MCF 10A (cell line): ENCODE results near the gene NTM. TPM values are rescaled to one million over a fixed set of nuclear protein-coding genes. Genes with fewer than 3 reads are reported as not detected.

Experiments used
- BruUV-seq: library from RNA; stranded (reverse); fragments of 400-500 nt; replicated peaks from 2 replicates; lab custom pipeline; 2021; lab: Mats Ljungman, UMichigan
- CTCF ChIA-PET: fragments of 300-600 bp; sonication (Branson Sonifier 250); formaldehyde crosslinking; extraction: SDS; loops from one replicate; lab custom pipeline; 2021; ENCODE audit warnings: antibody characterized with exemption, inconsistent platforms; lab: Yijun Ruan, JAX
- POLR2A ChIA-PET: fragments of 300-600, 350-650 bp; sonication (Branson Sonifier 250); formaldehyde crosslinking; extraction: SDS; loops from one replicate; lab custom pipeline; 2020; ENCODE audit warnings: antibody characterized with exemption, inconsistent platforms; lab: Yijun Ruan, JAX
- DNase-seq: peaks from one replicate; pipeline ENCODE4 v3.0.0-alpha.2; 2018; ENCODE audit not compliant: unreplicated experiment
- H3K27ac Mint-ChIP-seq: one replicate; pipeline ENCODE4 v1.8.0; 2022; ENCODE audit warnings: mild to moderate bottlenecking, low read depth, mixed read lengths; ENCODE audit not compliant: unreplicated experiment
- H3K27me3 Mint-ChIP-seq: one replicate; pipeline ENCODE4 v1.8.0; 2022; ENCODE audit warnings: mixed read lengths; ENCODE audit not compliant: insufficient read depth, unreplicated experiment
- H3K36me3 Mint-ChIP-seq: one replicate; pipeline ENCODE4 v1.8.0; 2022; ENCODE audit warnings: mild to moderate bottlenecking, moderate library complexity, mixed read lengths; ENCODE audit not compliant: insufficient read depth, unreplicated experiment
- H3K4me1 Mint-ChIP-seq: one replicate; pipeline ENCODE4 v1.8.0; 2022; ENCODE audit warnings: mixed read lengths; ENCODE audit not compliant: insufficient read depth, unreplicated experiment
- H3K4me3 Mint-ChIP-seq: one replicate; pipeline ENCODE4 v1.8.0; 2022; ENCODE audit warnings: mild to moderate bottlenecking, moderate library complexity, mixed read lengths; ENCODE audit not compliant: unreplicated experiment
- H3K9me3 Mint-ChIP-seq: one replicate; pipeline ENCODE4 v1.8.0; 2022; ENCODE audit warnings: mixed read lengths; ENCODE audit not compliant: unreplicated experiment
- intact Hi-C: fragments of 100-400 bp; cut with micrococcal nuclease; formaldehyde crosslinking; loops from 2 replicates; pipeline ENCODE4 v1.14.1; 2022
- total RNA-seq: library from RNA; stranded (reverse); gene quantifications from 2 replicates; pipeline ENCODE4 v1.2.3, GENCODE V29; 2022
- TF ChIP-seq, protein P1 (sequence below): fragments of 200-600 bp; IDR thresholded peaks from one replicate; pipeline ENCODE4 v1.8.0; 2022; ENCODE audit warnings: antibody characterized with exemption, mild to moderate bottlenecking; ENCODE audit not compliant: unreplicated experiment

The NTM gene
- total RNA-seq, 1 experiment from 2014 or later = not detected

DNA sequence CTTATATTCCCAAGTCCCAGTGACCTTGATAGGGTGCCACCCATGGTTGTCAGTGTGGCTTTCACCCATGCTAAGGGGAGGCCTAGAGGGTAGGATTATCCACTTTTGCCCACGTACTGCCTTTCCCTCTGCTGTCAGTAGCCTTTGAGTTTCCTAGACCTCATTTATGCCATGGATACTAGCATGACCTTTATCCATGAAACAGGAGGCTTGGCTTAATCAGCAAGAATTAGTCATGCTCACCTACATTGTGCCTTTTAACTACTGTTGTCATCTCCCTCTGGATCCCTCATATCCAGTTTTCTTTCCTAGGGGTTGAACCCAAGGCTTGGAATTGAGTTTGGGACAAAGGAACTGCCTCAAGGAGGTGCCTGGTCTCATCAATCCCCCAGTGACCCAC, 716.7 kb downstream of the NTM start:
- H3K9me3 Mint-ChIP-seq = peaks cover 17% of the 10 kb centered on the region
- TF ChIP-seq, protein P1, sequence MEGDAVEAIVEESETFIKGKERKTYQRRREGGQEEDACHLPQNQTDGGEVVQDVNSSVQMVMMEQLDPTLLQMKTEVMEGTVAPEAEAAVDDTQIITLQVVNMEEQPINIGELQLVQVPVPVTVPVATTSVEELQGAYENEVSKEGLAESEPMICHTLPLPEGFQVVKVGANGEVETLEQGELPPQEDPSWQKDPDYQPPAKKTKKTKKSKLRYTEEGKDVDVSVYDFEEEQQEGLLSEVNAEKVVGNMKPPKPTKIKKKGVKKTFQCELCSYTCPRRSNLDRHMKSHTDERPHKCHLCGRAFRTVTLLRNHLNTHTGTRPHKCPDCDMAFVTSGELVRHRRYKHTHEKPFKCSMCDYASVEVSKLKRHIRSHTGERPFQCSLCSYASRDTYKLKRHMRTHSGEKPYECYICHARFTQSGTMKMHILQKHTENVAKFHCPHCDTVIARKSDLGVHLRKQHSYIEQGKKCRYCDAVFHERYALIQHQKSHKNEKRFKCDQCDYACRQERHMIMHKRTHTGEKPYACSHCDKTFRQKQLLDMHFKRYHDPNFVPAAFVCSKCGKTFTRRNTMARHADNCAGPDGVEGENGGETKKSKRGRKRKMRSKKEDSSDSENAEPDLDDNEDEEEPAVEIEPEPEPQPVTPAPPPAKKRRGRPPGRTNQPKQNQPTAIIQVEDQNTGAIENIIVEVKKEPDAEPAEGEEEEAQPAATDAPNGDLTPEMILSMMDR = no peak
- ChIA-PET CTCF (no interaction called here), POLR2A (no interaction called here)
- H3K4me1 Mint-ChIP-seq = no peaks in the 10 kb centered on the region
- no peaks in the 10 kb centered on the region for H3K27me3 Mint-ChIP-seq
- no peaks in the 10 kb centered on the region for H3K36me3 Mint-ChIP-seq
- H3K27ac Mint-ChIP-seq = no peak overlapping the region
- no TSS peak for BruUV-seq
- intact Hi-C loops = no loop called here
- H3K4me3 Mint-ChIP-seq = no peak overlapping the region
- no peak for DNase-seq

DNA sequence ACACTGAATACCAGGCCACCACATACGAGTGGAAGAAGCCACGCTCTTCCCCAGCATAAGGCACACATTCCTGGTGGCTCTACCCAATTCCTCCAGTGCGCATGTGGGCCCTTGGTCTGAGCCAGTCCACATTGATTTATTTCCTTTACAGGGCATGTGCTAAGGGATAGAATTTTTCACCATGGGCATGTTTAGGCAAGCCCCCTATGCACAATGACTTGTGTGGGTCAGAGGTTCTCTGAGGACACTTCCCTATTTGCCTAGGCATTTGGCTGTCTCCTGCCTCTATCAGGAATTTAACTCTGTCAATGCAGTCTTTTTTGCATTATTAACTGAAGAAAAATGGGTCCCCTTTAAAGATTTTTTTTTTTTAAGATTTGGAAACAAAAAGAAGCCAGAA, 718.1 kb downstream of the NTM start:
- Mint-ChIP-seq H3K4me3 (no peak overlapping the region), H3K9me3 (peaks cover 17% of the 10 kb centered on the region), H3K27ac (no peak overlapping the region), H3K4me1 (no peaks in the 10 kb centered on the region), H3K27me3 (no peaks in the 10 kb centered on the region), H3K36me3 (no peaks in the 10 kb centered on the region)
- intact Hi-C loops = no loop called here
- BruUV-seq = no TSS peak
- ChIA-PET CTCF (interaction anchor here (1.0 kb wide), 1 partner anchor 1024 kb away, joined by 3 read pairs; no protein-coding TSS in a partner anchor), POLR2A (no interaction called here)
- TF ChIP-seq, protein P1 = no peak
- DNase-seq = no peak

DNA sequence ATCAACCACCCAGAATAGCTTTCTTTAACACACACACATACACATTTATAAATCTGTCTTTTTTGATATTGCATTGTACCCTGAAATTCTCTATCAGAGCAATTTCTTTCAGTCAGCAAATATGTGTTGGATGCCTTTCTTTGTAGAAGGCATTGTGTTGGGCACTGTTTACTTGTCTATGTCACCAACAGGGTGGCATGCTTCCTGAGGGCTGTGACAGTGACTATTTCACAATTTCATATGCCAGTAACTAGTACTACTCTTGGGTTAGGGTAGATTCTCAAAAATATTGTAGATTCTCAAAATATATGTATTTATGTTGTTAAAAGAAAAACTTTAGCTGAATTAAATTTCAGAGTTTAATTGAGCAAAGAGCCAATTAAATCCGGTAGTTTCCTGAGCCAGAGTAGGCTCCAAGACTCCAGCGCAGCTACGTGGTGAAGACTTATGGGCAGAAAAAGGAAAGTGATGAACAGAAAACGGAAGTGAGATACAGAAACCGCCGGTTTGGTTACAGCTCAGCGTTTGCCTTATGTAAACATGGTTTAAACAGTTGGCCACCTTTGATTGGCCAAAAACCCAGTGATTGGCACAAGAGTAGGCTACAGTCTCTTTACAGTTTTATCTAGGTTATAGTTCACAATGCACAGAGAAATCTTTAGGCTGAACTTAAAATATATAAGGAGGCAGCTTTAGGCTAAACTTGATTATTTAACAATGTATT, 723.3 kb downstream of the NTM start:
- H3K9me3 Mint-ChIP-seq = peaks cover 28% of the 10 kb centered on the region

DNA sequence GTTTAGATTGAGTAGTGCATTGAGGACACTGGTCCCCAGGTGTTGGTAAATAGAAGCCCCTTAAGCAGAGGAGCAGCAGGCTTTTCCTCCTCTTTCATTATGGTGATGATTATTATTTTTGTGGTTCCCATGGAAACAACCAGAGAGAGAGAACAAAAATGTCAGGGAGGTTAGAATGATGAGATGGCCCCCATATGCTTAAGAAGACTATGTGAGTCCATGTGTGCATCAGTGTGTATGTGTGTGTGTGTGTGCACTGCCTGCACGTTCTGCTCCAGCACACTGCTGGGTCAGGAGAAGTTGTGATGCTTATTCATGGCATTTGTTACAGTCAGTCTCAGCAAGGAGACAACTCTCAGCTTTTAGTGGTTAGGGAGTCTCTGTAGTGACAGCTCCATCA, 724.2 kb downstream of the NTM start:
- no peak overlapping the region for H3K27ac Mint-ChIP-seq
- H3K36me3 Mint-ChIP-seq = no peaks in the 10 kb centered on the region
- no peaks in the 10 kb centered on the region for H3K27me3 Mint-ChIP-seq
- ChIA-PET CTCF (no interaction called here), POLR2A (no interaction called here)
- no peak overlapping the region for H3K4me3 Mint-ChIP-seq
- no peaks in the 10 kb centered on the region for H3K4me1 Mint-ChIP-seq
- peaks cover 31% of the 10 kb centered on the region for H3K9me3 Mint-ChIP-seq
- BruUV-seq = no TSS peak
- TF ChIP-seq, protein P1 = no peak
- intact Hi-C loops = no loop called here
- DNase-seq = no peak

More for the DNA sequence above, 723.3 kb downstream of the NTM start:
- ChIA-PET CTCF (no interaction called here), POLR2A (no interaction called here)
- H3K4me3 Mint-ChIP-seq = no peak overlapping the region
- no peak overlapping the region for H3K27ac Mint-ChIP-seq
- intact Hi-C loops = no loop called here
- TF ChIP-seq, protein P1 = no peak
- no peaks in the 10 kb centered on the region for H3K27me3 Mint-ChIP-seq
- no TSS peak for BruUV-seq
- H3K36me3 Mint-ChIP-seq = no peaks in the 10 kb centered on the region
- H3K4me1 Mint-ChIP-seq = no peaks in the 10 kb centered on the region
- no peak for DNase-seq
